ENCODE data around the gene JAG1.

GRCh38 chr20:10618611-10619245 is 55.1 kb downstream of the JAG1 start:
- TF ChIP-seq CTCF (conservative IDR thresholded peaks at IDR 0.05) = no peak
- no peak for TF ChIP-seq ZFX (IDR thresholded peaks at IDR 0.05)

Measured in C4-2B (cell line).